GM21515 (cell line): ENCODE results near the gene ABCA13.
A peak's percentile ranks its signal among the peaks of the same experiment; 100 is the strongest.

ENCODE experiments used
- ATAC-seq: cut with Tn5 transposase; IDR thresholded peaks from one replicate; pipeline ENCODE4 v1.9.1; 2021; ENCODE audit not compliant: unreplicated experiment

ABCA13 gene

GRCh38 chr7:48296966-48297365 is 125.7 kb downstream of the ABCA13 start:
- ATAC-seq = no peak

GRCh38 chr7:48298779-48299178 is 127.5 kb downstream of the ABCA13 start:
- peak; percentile 58 for ATAC-seq

- ATAC-seq = peak; percentile 89
Measured at GRCh38 chr7:48299580-48300169, 128.4 kb downstream of the ABCA13 start.

- no peak for ATAC-seq
Measured at GRCh38 chr7:48300301-48300700, 129.0 kb downstream of the ABCA13 start.

GRCh38 chr7:48301201-48301600 is 129.9 kb downstream of the ABCA13 start:
- no peak for ATAC-seq

- no peak for ATAC-seq
Measured at GRCh38 chr7:48304641-48305040, 133.4 kb downstream of the ABCA13 start.

GRCh38 chr7:48305661-48306060 is 134.4 kb downstream of the ABCA13 start:
- ATAC-seq = no peak

- no peak for ATAC-seq
Measured at GRCh38 chr7:48307041-48307714, 135.9 kb downstream of the ABCA13 start.

- no peak for ATAC-seq
Measured at GRCh38 chr7:48309720-48310119, 138.5 kb downstream of the ABCA13 start.

- no peak for ATAC-seq
Measured at GRCh38 chr7:48311464-48312100, 140.3 kb downstream of the ABCA13 start.

- ATAC-seq = no peak
Measured at GRCh38 chr7:48312151-48312550, 140.9 kb downstream of the ABCA13 start.

- no peak for ATAC-seq
Measured at GRCh38 chr7:48316768-48317167, 145.5 kb downstream of the ABCA13 start.

GRCh38 chr7:48317360-48317759 is 146.1 kb downstream of the ABCA13 start:
- no peak for ATAC-seq

GRCh38 chr7:48321319-48322010 is 150.2 kb downstream of the ABCA13 start:
- ATAC-seq = no peak

- ATAC-seq = no peak
Measured at GRCh38 chr7:48337012-48337621, 165.9 kb downstream of the ABCA13 start.

- ATAC-seq = no peak
Measured at GRCh38 chr7:48337781-48338180, 166.5 kb downstream of the ABCA13 start.

GRCh38 chr7:48347230-48347825 is 176.1 kb downstream of the ABCA13 start:
- ATAC-seq = no peak

- ATAC-seq = no peak
Measured at GRCh38 chr7:48350515-48350914, 179.3 kb downstream of the ABCA13 start.

- ATAC-seq = no peak
Measured at GRCh38 chr7:48351900-48352299, 180.6 kb downstream of the ABCA13 start.

- ATAC-seq = no peak
Measured at GRCh38 chr7:48355346-48355745, 184.1 kb downstream of the ABCA13 start.

- no peak for ATAC-seq
Measured at GRCh38 chr7:48360574-48360973, 189.3 kb downstream of the ABCA13 start.
